OCI-LY1 (cell line): Measurements from ENCODE around the gene SENP5.
"Not testable (repeated sequence)": the region's sequence is repeated elsewhere in the genome, so short reads cannot be mapped to it uniquely, and the experiment has no call there.

Source experiments
- H2AFZ ChIP-seq: fragments of 200-600 bp; sonication (generic), shearing (Covaris generic); 2 replicates; pipeline ENCODE4 v1.6.0; 2014; ENCODE audit warnings: antibody characterized with exemption, mild to moderate bottlenecking, low read length
- H3F3A ChIP-seq: fragments of 200-600 bp; sonication (generic), shearing (Covaris generic); 2 replicates; pipeline ENCODE4 v1.6.0; 2014; ENCODE audit warnings: mild to moderate bottlenecking, antibody characterized with exemption, low read length, moderate library complexity; ENCODE audit not compliant: insufficient read depth
- H3K27ac ChIP-seq: fragments of 200-600 bp; sonication (generic); 2 replicates; pipeline ENCODE4 v1.5.1; 2014; ENCODE audit warnings: low read length, mixed run types, mild to moderate bottlenecking, low read depth; ENCODE audit not compliant: poor library complexity, severe bottlenecking
- H3K27me3 ChIP-seq: fragments of 200-600 bp; sonication (generic); 2 replicates; pipeline ENCODE4 v1.6.0; 2014; ENCODE audit warnings: antibody characterized with exemption, mild to moderate bottlenecking, low read length, moderate library complexity; ENCODE audit not compliant: insufficient read depth
- H3K36me3 ChIP-seq: fragments of 200-600 bp; sonication (generic); 2 replicates; pipeline ENCODE4 v1.6.1; 2014; ENCODE audit warnings: mild to moderate bottlenecking, antibody characterized with exemption, low read length, moderate library complexity, mixed read lengths; ENCODE audit not compliant: insufficient read depth
- H3K4me1 ChIP-seq: fragments of 200-600 bp; sonication (generic); 2 replicates; pipeline ENCODE4 v1.5.1; 2014; ENCODE audit warnings: mild to moderate bottlenecking, low read length, moderate library complexity; ENCODE audit not compliant: insufficient read depth, severe bottlenecking
- H3K4me2 ChIP-seq: fragments of 200-600 bp; sonication (generic), shearing (Covaris generic); 2 replicates; pipeline ENCODE4 v1.6.1; 2014; ENCODE audit warnings: low read length
- H3K4me3 ChIP-seq: fragments of 200-600 bp; sonication (generic); 2 replicates; pipeline ENCODE4 v1.5.1; 2014; ENCODE audit warnings: low read length, low read depth, mild to moderate bottlenecking, mixed read lengths; ENCODE audit not compliant: poor library complexity, severe bottlenecking
- H3K79me2 ChIP-seq: fragments of 200-600 bp; shearing (Covaris generic); 2 replicates; pipeline ENCODE4 v1.6.1; 2016; ENCODE audit warnings: mixed run types, low read length, mixed read lengths; ENCODE audit not compliant: insufficient read depth
- H3K9ac ChIP-seq: fragments of 200-600 bp; sonication (generic), shearing (Covaris generic); 2 replicates; pipeline ENCODE4 v1.6.1; 2014; ENCODE audit warnings: mild to moderate bottlenecking, low read length, mixed read lengths
- H3K9me2 ChIP-seq: fragments of 200-600 bp; sonication (generic), shearing (Covaris generic); 2 replicates; pipeline ENCODE4 v1.6.1; 2014; ENCODE audit warnings: low read depth, mild to moderate bottlenecking, low read length, mixed read lengths
- H3K9me3 ChIP-seq: fragments of 200-600 bp; shearing (Covaris generic); 2 replicates; pipeline ENCODE4 v1.6.1; 2014; ENCODE audit warnings: low read length, mixed read lengths
- H4K20me1 ChIP-seq: fragments of 200-600 bp; sonication (generic), shearing (Covaris generic); 2 replicates; pipeline ENCODE4 v1.6.0; 2016; ENCODE audit warnings: mild to moderate bottlenecking, low read length; ENCODE audit not compliant: insufficient read depth
- EZH2 ChIP-seq: fragments of 200-600 bp; sonication (generic), shearing (Covaris generic); IDR thresholded peaks from 2 replicates; pipeline ENCODE4 v1.8.0; 2017; ENCODE audit warnings: borderline replicate concordance, mixed run types, mild to moderate bottlenecking, antibody characterized with exemption, low read length, moderate library complexity, mixed read lengths
- TF ChIP-seq, protein P1 (sequence below): fragments of 200-600 bp; sonication (generic), shearing (Covaris generic); IDR thresholded peaks from 2 replicates; pipeline ENCODE4 v1.5.1; 2017; ENCODE audit warnings: mild to moderate bottlenecking, antibody characterized with exemption, low read length, moderate library complexity, mixed read lengths

SENP5 gene, protein sequence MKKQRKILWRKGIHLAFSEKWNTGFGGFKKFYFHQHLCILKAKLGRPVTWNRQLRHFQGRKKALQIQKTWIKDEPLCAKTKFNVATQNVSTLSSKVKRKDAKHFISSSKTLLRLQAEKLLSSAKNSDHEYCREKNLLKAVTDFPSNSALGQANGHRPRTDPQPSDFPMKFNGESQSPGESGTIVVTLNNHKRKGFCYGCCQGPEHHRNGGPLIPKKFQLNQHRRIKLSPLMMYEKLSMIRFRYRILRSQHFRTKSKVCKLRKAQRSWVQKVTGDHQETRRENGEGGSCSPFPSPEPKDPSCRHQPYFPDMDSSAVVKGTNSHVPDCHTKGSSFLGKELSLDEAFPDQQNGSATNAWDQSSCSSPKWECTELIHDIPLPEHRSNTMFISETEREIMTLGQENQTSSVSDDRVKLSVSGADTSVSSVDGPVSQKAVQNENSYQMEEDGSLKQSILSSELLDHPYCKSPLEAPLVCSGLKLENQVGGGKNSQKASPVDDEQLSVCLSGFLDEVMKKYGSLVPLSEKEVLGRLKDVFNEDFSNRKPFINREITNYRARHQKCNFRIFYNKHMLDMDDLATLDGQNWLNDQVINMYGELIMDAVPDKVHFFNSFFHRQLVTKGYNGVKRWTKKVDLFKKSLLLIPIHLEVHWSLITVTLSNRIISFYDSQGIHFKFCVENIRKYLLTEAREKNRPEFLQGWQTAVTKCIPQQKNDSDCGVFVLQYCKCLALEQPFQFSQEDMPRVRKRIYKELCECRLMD

DNA sequence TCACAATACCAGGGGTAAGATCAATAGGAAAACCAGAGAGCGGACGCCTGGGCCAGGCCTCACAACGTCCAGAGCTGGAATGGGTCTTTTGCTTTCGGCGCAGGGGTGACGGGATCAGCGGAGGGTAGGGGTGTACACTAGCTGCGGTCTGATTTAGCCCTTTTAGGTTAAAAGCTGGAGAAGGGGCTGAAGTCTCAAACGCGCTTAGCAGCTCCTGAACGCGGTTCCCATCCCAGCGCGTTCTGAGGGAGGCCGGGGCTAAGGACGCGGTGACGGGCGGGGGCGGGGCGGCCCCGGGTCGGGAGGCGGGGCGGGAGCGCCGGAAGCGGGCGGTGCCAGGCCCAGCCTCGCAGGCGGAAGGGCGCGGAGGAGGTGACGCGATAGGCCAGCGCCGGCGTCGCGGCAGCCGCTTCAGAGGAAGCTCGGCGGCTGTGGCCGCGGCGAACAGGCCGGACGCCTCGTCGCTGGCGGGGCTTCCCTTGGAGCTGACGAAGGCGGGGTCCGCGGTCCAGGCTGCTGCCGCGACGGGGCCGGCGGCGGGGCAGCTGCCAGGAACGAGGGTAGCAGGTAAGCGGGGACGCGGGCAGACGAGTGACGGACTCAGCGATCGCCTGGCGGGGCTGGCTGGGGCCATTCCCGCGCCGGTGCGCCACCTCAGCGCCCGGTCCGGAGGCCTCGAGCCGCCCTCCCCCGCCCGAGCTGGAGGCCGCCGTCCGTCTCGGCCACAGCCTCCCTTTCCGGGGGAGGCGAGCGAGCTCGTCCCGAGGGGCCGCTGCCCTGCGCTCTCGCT lies at the start of gene SENP5:
Gene SENP5, plus strand, starts transcription at position 414 of the 790 bp plus-strand sequence. CDS start 17,262 bp downstream, outside the sequence.
- TF ChIP-seq, protein P1, sequence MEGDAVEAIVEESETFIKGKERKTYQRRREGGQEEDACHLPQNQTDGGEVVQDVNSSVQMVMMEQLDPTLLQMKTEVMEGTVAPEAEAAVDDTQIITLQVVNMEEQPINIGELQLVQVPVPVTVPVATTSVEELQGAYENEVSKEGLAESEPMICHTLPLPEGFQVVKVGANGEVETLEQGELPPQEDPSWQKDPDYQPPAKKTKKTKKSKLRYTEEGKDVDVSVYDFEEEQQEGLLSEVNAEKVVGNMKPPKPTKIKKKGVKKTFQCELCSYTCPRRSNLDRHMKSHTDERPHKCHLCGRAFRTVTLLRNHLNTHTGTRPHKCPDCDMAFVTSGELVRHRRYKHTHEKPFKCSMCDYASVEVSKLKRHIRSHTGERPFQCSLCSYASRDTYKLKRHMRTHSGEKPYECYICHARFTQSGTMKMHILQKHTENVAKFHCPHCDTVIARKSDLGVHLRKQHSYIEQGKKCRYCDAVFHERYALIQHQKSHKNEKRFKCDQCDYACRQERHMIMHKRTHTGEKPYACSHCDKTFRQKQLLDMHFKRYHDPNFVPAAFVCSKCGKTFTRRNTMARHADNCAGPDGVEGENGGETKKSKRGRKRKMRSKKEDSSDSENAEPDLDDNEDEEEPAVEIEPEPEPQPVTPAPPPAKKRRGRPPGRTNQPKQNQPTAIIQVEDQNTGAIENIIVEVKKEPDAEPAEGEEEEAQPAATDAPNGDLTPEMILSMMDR: no peak; the same call in 1 of the 2 replicates
- TF ChIP-seq EZH2: no peak
- Histone ChIP-seq H3K27ac (peak within 1 kb of the TSS; percentile 25), H3K27me3 (no peaks in the 10 kb centered on the region), H3K79me2 (peaks cover 43% of the 10 kb centered on the region), H3F3A (no peaks in the 10 kb centered on the region), H3K36me3 (peaks cover 15% of the 10 kb centered on the region), H4K20me1 (no peaks in the 10 kb centered on the region), H3K9ac (peak within 1 kb of the TSS; percentile 69), H3K9me2 (no peaks in the 10 kb centered on the region), H3K4me2 (peak within 1 kb of the TSS; percentile 83), H3K4me3 (peak within 1 kb of the TSS; percentile 80), H2AFZ (peak within 1 kb of the TSS; percentile 62), H3K9me3 (peaks cover 9% of the 10 kb centered on the region; the same call in 1 of the 2 replicates), H3K4me1 (peaks cover 24% of the 10 kb centered on the region)

DNA sequence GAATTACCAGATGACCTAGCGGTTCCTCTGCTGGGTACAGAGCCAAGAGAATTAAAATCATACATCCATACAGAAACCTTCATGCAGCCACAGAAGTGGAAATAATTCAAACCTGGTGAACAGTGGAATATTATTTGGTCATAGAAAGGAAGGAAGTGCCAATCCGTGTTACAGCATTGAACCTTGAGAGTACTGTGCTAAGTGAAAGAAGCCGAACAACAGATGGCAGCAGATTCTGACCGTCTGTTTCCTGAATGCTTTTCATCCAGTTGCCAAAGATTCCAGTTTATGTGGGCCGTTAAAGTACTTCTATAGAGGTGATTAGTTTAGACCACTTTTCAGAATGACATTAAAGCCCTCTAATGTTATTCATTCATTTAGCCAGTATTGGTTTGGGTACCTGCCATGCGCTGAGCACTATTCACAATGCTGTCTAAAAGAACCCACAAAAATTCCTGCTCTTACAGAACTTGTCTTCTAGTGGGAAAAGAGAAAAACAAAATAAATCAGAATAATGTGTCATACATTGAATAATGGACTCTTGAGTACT lies 45.8 kb upstream of the SENP5 start:
- Histone ChIP-seq H4K20me1 (no peaks in the 10 kb centered on the region), H3K27ac (no peak overlapping the region), H3K9me3 (no peaks in the 10 kb centered on the region), H3F3A (no peaks in the 10 kb centered on the region), H3K79me2 (no peaks in the 10 kb centered on the region), H3K27me3 (no peaks in the 10 kb centered on the region), H2AFZ (no peak overlapping the region), H3K9ac (no peak overlapping the region), H3K4me3 (no peak overlapping the region), H3K9me2 (no peaks in the 10 kb centered on the region), H3K36me3 (peaks cover 90% of the 10 kb centered on the region), H3K4me1 (no peaks in the 10 kb centered on the region), H3K4me2 (no peak overlapping the region)
- TF ChIP-seq EZH2: no peak
- TF ChIP-seq, protein P1: no peak

DNA sequence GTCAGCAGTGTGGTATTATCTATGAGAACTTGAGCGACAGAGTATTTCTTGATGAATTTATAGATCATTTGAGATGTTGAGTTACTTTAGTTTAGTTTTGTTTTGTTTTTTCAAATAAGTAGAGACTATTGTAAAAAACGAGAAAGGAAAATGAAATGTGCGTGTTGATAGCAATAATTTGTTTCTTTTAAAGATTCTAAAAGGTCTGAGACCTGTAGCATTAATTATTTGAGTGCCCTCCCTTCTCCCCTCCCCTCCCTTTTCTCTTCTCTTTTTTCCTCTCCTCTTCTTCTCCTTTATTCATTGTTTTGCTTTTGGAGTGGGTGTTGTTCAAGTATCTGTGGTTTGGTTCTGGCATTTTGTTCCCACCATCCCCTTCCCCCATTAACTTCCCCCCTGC lies 38.1 kb upstream of the SENP5 start:
- H3K27ac ChIP-seq, H3K4me3 ChIP-seq, H3K9me3 ChIP-seq, H3K4me1 ChIP-seq, H3K27me3 ChIP-seq, H4K20me1 ChIP-seq, H3K79me2 ChIP-seq, H3F3A ChIP-seq, H2AFZ ChIP-seq, H3K4me2 ChIP-seq, H3K9me2 ChIP-seq, H3K9ac ChIP-seq: not testable (repeated sequence)
- H3K36me3 ChIP-seq: peaks cover 55% of the 10 kb centered on the region; the same call in 1 of the 2 replicates
